Activated T-cell treated with anti-CD3 and anti-CD28 coated beads, Interleukin-2, amount 50 U/mL, for 24 hours (primary cell): ENCODE data around the gene ELAVL3.

Experiments
- DNase-seq: peaks from one replicate; pipeline ENCODE4 v3.0.0-alpha.2; 2020
- H3K27ac Mint-ChIP-seq: 2 replicates; pipeline ENCODE4 v1.8.0; 2020; ENCODE audit warnings: mild to moderate bottlenecking, mixed read lengths
- H3K27me3 Mint-ChIP-seq: 2 replicates; pipeline ENCODE4 v1.8.0; 2020; ENCODE audit warnings: mixed read lengths
- H3K36me3 Mint-ChIP-seq: 2 replicates; pipeline ENCODE4 v1.8.0; 2020; ENCODE audit warnings: low read depth, mixed read lengths
- H3K4me1 Mint-ChIP-seq: 2 replicates; pipeline ENCODE4 v1.8.0; 2020; ENCODE audit warnings: low read depth, mixed read lengths
- H3K4me3 Mint-ChIP-seq: 2 replicates; pipeline ENCODE4 v1.8.0; 2020; ENCODE audit warnings: mild to moderate bottlenecking, moderate library complexity, mixed read lengths
- H3K9me3 Mint-ChIP-seq: 2 replicates; pipeline ENCODE4 v1.8.0; 2020; ENCODE audit warnings: mixed read lengths

ELAVL3 gene

DNA sequence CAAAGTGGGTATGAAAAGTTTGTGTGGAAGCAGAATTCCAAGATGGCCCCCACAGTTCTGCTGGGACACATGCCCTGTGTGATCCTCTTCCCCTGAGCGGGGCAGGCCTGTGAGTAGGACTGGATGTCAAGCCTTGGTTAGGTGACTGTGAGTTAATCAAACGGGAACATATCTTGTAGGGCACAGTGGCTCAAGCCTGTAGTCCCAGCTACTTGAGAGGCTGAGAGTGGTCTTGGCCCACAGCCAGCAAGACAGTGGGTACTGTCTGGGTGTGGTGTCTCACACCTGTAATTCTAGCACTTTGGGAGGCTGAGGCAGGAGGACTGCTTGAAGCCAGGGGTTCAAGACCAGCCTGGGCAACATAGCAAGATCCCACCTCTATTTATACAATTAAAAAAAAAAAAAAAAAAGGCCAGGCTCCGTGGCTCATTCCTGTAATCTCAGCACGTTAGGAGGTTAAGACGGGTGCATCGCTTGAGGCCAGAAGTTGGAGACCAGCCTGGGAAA lies 18.4 kb upstream of the ELAVL3 start:
- Mint-ChIP-seq H3K27me3 (no peaks in the 10 kb centered on the region), H3K27ac (no peak overlapping the region), H3K9me3 (no peaks in the 10 kb centered on the region), H3K36me3 (peaks cover 52% of the 10 kb centered on the region), H3K4me1 (peaks cover 2% of the 10 kb centered on the region), H3K4me3 (no peak overlapping the region)
- DNase-seq, result no peak

DNA sequence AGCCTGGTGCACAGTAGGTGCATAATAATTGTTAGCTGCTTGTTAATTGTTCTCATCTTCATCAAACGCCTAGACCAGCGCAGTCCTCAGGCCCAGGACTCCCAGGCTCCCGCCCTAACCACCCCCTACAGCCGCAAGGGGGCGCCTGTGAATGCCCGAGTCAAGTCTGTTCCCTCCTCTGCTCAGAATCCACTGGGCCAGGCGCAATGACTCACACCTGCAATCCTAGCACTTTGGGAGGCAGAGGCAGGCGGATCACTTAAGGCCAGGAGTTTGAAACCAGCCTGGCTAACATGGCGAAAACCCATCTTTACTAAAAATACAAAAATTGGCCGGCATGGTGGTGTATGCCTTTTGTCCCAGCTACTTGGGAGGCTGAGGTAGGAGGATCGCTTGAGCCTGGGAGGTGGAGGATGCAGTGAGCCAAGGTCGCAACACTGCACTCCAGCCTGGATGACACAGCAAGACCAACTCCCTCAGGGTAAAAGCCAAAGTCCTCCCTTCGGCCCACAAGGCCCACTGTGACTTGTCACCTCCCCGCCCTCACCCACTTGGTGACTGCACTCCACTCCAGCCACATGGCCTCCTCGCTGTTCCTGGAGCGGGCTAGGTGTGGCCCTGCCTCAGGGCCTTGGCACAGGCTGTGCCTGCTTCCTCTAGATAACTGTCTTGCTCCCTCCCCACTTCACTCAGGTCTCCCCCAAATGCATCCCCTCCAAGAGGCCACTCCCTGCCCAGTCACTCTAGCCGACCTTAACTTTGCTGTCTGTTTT lies 15.7 kb upstream of the ELAVL3 start:
- Mint-ChIP-seq H3K27me3 (no peaks in the 10 kb centered on the region), H3K27ac (no peak overlapping the region), H3K9me3 (no peaks in the 10 kb centered on the region), H3K4me1 (peaks cover 2% of the 10 kb centered on the region), H3K36me3 (peaks cover 61% of the 10 kb centered on the region), H3K4me3 (no peak overlapping the region)
- DNase-seq, result peak; percentile 77

DNA sequence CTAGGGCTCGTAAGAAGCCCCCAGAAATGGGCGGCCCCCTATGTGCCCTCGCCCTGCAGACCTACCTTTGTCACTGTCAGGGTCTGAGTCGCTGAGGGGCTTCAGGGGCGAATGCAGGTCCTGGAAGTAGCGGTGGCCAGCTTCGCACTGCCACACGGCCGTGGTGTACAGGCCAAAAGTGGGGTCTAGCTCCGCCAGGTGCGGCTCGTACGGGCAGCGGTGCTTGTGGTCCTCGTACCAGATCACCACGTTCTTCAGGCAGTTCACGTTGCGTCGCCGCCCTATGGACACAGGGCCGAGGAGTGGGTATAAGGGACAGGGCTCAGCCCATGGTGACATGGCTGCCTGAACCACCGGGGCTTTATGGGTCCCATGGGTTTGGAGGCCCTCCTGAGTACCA lies 15.0 kb upstream of the ELAVL3 start:
- H3K27me3 Mint-ChIP-seq, result no peaks in the 10 kb centered on the region
- peaks cover 61% of the 10 kb centered on the region for H3K36me3 Mint-ChIP-seq
- no peak overlapping the region for H3K27ac Mint-ChIP-seq
- H3K9me3 Mint-ChIP-seq, result no peaks in the 10 kb centered on the region
- no peak overlapping the region for H3K4me3 Mint-ChIP-seq
- DNase-seq, result no peak
- H3K4me1 Mint-ChIP-seq, result peaks cover under 1% of the 10 kb centered on the region

- Mint-ChIP-seq H3K36me3 (peaks cover 61% of the 10 kb centered on the region), H3K27ac (no peak overlapping the region), H3K9me3 (no peaks in the 10 kb centered on the region), H3K27me3 (no peaks in the 10 kb centered on the region), H3K4me3 (no peak overlapping the region), H3K4me1 (no peaks in the 10 kb centered on the region)
- DNase-seq, result no peak
Measured at GRCh38 chr19:11495481-11495880, 14.6 kb upstream of the ELAVL3 start.

DNA sequence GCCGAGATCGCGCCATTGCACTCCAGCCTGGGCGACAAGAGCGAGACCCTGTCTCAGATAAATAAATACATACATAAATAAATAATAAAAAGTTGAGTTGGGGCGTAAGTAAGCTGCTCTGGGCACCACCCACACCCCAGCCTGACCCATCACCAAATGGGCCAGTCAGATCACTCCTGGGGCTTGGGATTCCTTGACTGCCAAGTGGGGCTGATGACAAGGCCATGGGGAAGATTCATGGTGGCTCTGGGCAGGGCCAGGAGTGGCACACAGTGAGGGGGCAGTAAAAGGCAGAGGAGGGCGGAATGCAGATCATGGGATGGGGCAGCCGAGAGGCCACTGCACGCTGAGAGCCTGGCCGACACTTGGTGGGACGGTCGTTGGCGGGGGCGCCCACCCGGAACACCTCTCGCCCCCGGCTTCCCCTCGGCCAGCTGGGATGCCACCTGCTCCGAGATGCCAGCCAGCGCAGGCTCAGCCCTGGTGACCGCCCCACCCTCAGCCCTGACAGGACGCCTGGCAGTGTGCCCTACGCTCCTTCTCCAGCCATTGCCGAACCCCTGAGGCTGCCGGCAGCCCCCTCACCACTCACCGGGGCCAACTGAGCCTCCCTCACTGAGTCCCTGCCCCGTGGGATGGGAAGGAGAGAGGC lies 13.9 kb upstream of the ELAVL3 start:
- no peak overlapping the region for H3K27ac Mint-ChIP-seq
- peaks cover 64% of the 10 kb centered on the region for H3K36me3 Mint-ChIP-seq
- H3K4me1 Mint-ChIP-seq, result no peaks in the 10 kb centered on the region
- no peaks in the 10 kb centered on the region for H3K27me3 Mint-ChIP-seq
- H3K4me3 Mint-ChIP-seq, result no peak overlapping the region
- H3K9me3 Mint-ChIP-seq, result no peaks in the 10 kb centered on the region
- DNase-seq, result no peak

DNA sequence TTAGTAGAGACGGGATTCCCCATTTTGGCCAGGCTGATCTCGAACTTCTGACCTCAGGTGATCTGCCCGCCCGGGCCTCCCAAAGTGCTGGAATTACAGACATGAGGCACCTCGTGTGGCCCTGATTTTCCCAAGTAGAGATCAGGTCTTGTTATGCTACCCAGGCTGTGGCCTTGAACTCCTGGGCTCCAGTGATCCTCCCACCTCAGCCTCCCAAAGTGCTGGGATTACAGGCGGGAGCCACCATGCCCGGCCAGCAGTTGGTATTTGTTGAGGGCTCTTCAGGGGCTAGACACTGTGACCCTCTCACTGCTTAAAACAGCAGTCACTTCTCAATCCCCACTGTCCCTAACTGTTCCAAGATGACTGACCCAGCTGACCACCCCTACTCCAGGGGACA lies 8.5 kb upstream of the ELAVL3 start:
- no peak for DNase-seq
- Mint-ChIP-seq H3K9me3 (no peaks in the 10 kb centered on the region), H3K36me3 (peaks cover 46% of the 10 kb centered on the region), H3K4me3 (no peak overlapping the region), H3K27me3 (no peaks in the 10 kb centered on the region), H3K4me1 (no peaks in the 10 kb centered on the region), H3K27ac (no peak overlapping the region)

GRCh38 chr19:11486661-11487503 lies 6.0 kb upstream of the ELAVL3 start:
- Mint-ChIP-seq H3K27me3 (peaks cover 13% of the 10 kb centered on the region), H3K27ac (no peak overlapping the region), H3K9me3 (no peaks in the 10 kb centered on the region), H3K4me1 (peaks cover 9% of the 10 kb centered on the region), H3K4me3 (no peak overlapping the region), H3K36me3 (peaks cover 38% of the 10 kb centered on the region)
- no peak for DNase-seq

DNA sequence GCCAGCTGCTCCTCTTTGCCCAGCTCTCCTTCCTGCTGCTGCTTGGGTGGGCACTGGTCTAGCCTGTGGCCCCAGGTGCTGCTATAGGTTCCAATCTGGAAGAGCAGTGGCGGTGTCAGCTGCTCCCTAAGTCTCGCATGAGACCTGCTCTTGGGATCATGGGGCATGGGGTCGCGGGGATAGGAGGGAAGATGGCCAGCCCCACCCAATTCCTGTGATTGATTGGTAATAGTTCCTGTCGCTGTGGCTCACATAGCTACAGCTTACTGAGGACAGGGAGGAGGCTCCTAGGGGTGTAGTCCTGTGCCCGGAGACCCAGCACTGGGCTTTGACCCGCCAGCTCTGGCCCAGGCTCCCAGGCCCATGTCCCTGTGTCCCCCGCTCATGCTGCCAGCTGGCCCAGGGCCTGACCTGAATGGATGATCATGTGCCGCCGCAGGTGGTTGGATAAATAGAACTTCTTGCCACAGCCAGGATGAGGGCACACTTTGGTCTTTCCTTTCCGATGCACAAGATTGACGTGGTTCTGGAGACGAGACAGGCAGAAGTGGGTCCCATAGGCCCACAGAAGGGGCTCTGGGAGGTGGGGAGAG lies 4.5 kb upstream of the ELAVL3 start:
- no peak for DNase-seq
- Mint-ChIP-seq H3K27me3 (peaks cover 23% of the 10 kb centered on the region), H3K4me1 (peaks cover 18% of the 10 kb centered on the region), H3K4me3 (no peak overlapping the region), H3K27ac (no peak overlapping the region), H3K9me3 (no peaks in the 10 kb centered on the region), H3K36me3 (peaks cover 26% of the 10 kb centered on the region)

GRCh38 chr19:11483366-11484111 lies 2.7 kb upstream of the ELAVL3 start:
- Mint-ChIP-seq H3K9me3 (no peaks in the 10 kb centered on the region), H3K27me3 (peaks cover 31% of the 10 kb centered on the region), H3K4me3 (no peak overlapping the region), H3K4me1 (peaks cover 22% of the 10 kb centered on the region), H3K27ac (no peak overlapping the region), H3K36me3 (peaks cover 15% of the 10 kb centered on the region)
- DNase-seq, result no peak

DNA sequence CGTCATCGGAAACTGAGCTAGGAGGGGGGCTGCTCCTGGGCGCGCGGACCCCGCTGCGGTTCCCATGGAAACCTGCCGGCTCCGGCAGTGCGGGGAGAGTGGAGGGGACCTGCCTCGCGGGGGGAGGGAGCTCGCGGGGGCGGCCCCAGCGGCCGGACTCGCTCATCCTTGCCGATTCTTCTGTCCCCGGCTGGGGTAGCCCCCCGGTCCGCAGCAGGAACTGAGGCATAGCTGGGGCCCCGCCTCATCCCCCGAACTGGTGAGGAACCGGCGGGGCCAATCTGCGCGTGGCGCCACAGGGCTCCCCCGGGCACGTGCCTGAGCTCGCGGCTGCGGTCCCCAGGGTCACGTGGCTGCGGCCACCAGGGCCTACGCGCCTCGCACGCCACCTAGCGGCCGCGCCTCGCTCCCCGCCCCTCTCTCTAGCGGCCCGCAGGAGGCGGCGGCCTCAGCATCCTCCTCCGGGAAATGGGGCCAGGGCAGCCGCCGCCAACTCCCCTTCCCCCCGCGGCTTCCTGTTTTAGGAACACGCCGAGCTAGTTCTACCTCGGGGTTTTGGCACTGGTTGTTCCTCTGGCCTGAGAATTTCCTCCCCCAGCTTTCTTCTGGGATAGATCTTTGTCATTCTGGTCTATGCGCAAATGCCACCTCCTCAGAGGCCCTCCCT lies 1.7 kb upstream of the ELAVL3 start:
- DNase-seq, result peak; percentile 91
- H3K27me3 Mint-ChIP-seq, result peaks cover 41% of the 10 kb centered on the region
- peak overlapping the region; percentile 84 for H3K27ac Mint-ChIP-seq

GRCh38 chr19:11481534-11482383 lies 913 bp upstream of the ELAVL3 start:
- DNase-seq, result peak; percentile 86
- Mint-ChIP-seq H3K36me3 (peaks cover 11% of the 10 kb centered on the region), H3K4me3 (peak overlapping the region; percentile 70), H3K4me1 (peaks cover 22% of the 10 kb centered on the region), H3K27ac (peak overlapping the region; percentile 84), H3K27me3 (peaks cover 45% of the 10 kb centered on the region), H3K9me3 (no peaks in the 10 kb centered on the region)

More for the DNA sequence above, 1.7 kb upstream of the ELAVL3 start:
- H3K4me3 Mint-ChIP-seq, result peak overlapping the region; percentile 70
- peaks cover 22% of the 10 kb centered on the region for H3K4me1 Mint-ChIP-seq
- peaks cover 15% of the 10 kb centered on the region for H3K36me3 Mint-ChIP-seq
- H3K9me3 Mint-ChIP-seq, result no peaks in the 10 kb centered on the region

DNA sequence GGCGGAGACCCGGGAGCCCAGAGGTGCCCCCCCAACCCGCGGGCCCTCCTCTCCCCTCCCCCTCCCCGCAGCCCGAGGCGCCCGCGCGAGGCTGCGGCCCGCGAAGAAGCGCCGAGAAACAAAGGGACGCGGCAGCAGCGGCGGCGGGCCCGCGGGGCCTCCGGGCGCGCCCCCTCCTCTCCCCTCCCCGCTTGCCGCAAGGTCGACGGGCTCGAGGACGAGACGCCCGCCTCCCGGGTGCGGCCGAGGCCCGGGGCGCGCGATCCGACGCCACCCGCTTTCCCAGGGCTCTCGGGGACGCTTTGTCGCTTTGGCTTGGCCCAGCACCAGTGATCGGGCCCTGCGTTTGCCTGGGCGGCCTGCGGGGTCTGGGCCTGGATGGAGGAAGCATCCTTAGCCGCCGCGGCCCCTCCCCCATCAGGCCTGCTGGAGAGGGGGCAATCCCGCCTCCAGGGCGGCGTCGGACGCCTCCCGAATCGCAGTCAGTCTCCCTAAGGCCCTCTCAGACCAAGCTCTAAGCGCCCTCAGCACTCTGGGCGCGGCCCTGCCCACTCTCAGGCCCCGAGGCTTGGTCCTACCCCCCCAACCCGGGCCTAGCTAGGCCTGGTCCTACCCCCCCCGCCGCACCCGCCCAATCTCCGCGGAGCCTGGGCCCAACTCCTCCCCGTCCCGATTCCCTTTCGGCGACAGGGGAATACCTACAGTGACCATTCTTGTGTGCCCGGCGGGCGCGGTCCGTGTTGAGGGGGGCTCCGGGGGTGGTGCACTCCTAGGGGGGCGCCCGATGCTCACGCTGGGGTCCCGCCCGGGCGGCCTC lies 740 bp downstream of the ELAVL3 start:
- Mint-ChIP-seq H3K27me3 (peaks cover 45% of the 10 kb centered on the region), H3K27ac (no peak overlapping the region), H3K4me3 (no peak overlapping the region), H3K36me3 (peaks cover 8% of the 10 kb centered on the region), H3K9me3 (no peaks in the 10 kb centered on the region), H3K4me1 (peaks cover 22% of the 10 kb centered on the region)
- no peak for DNase-seq
